GM18517 (cell line): ENCODE data around the gene CHPF.

ENCODE experiments used
- ATAC-seq: cut with Tn5 transposase; IDR thresholded peaks from one replicate; pipeline ENCODE4 v1.9.1; 2021; ENCODE audit warnings: mild to moderate bottlenecking, moderate library complexity; ENCODE audit not compliant: unreplicated experiment

Gene CHPF

GRCh38 chr2:219515874-219516629 is 27.6 kb downstream of the CHPF start:
- ATAC-seq, result no peak

GRCh38 chr2:219514836-219515235 is 28.8 kb downstream of the CHPF start:
- ATAC-seq, result no peak

GRCh38 chr2:219514196-219514761 is 29.3 kb downstream of the CHPF start, which contains the start of gene ASIC4:
Gene ASIC4, plus strand, starts transcription at chr2:219514482. Its CDS starts 243 bp downstream, at chr2:219514725.
- ATAC-seq, result no peak

- no peak for ATAC-seq
These were observed 29.8 kb downstream of the CHPF start for GRCh38 chr2:219513787-219514186.

GRCh38 chr2:219512524-219513216 is 30.9 kb downstream of the CHPF start:
- ATAC-seq, result no peak

- no peak for ATAC-seq
These were observed 31.9 kb downstream of the CHPF start for GRCh38 chr2:219511547-219512325.

- no peak for ATAC-seq
These were observed 33.0 kb downstream of the CHPF start for GRCh38 chr2:219510512-219511135.

GRCh38 chr2:219509780-219510511 is 33.7 kb downstream of the CHPF start:
- ATAC-seq, result no peak

- no peak for ATAC-seq
These were observed 34.4 kb downstream of the CHPF start for GRCh38 chr2:219508971-219509779.

- ATAC-seq, result no peak
These were observed 35.2 kb downstream of the CHPF start for GRCh38 chr2:219508444-219508734.

- ATAC-seq, result no peak
These were observed 35.8 kb downstream of the CHPF start for GRCh38 chr2:219507581-219508443.

- no peak for ATAC-seq
These were observed 36.6 kb downstream of the CHPF start for GRCh38 chr2:219506802-219507526.

- ATAC-seq, result no peak
These were observed 37.3 kb downstream of the CHPF start for GRCh38 chr2:219506153-219506801.

- no peak for ATAC-seq
These were observed 38.0 kb downstream of the CHPF start for GRCh38 chr2:219505585-219505984.

- no peak for ATAC-seq
These were observed 41.0 kb downstream of the CHPF start for GRCh38 chr2:219502618-219503017.

- no peak for ATAC-seq
These were observed 41.8 kb downstream of the CHPF start for GRCh38 chr2:219501849-219502248.

GRCh38 chr2:219500135-219500534 is 43.5 kb downstream of the CHPF start:
- no peak for ATAC-seq
